Body of pancreas (tissue), 4 donors: ENCODE measurements around the gene SMAD4. TPM values are rescaled to one million over a fixed set of nuclear protein-coding genes. Genes with fewer than 3 reads are reported as not detected.
"Not testable (repeated sequence)": the region's sequence is repeated elsewhere in the genome, so short reads cannot be mapped to it uniquely, and the experiment has no call there.

Source experiments
- ATAC-seq: fragments of 150-250 bp; one replicate; pipeline ENCODE4 v1.9.1; 2016
- DNase-seq, 4 donors: peaks; one replicate each; pipeline ENCODE4 v3.0.0-alpha.2; 2019
- H3K27ac ChIP-seq, 4 donors: fragments of 200-600 bp; sonication (generic); 1 replicate in 3 of 4; 2 replicates in 1 of 4; pipeline versions ENCODE4 v1.5.1 to v1.6.1; 2016 to 2019; ENCODE audit warnings: mild to moderate bottlenecking in 1 of 4, mixed read lengths in 1 of 4, moderate library complexity in 1 of 4
- H3K27me3 ChIP-seq, 2 donors: fragments of 200-600 bp; sonication (generic); one replicate each; pipeline ENCODE4 v1.6.0; 2016; ENCODE audit warnings: mild to moderate bottlenecking in 1 of 2
- H3K36me3 ChIP-seq, 2 donors: fragments of 200-600 bp; sonication (generic); replicated peaks in 1 of 2; 2 replicates each; pipeline ENCODE4 v1.5.1; 2016; ENCODE audit warnings: low read depth in 2 of 2; ENCODE audit not compliant: insufficient read depth in 1 of 2
- H3K4me1 ChIP-seq: fragments of 200-600 bp; sonication (generic); one replicate; pipeline ENCODE4 v1.6.0; 2016
- H3K4me3 ChIP-seq, 2 donors: fragments of 200-600 bp; sonication (generic); 1 replicate in 1 of 2; 2 replicates in 1 of 2; pipeline ENCODE4 v1.5.1; 2016 to 2019
- H3K9me3 ChIP-seq, 3 donors: fragments of 200-600 bp; sonication (generic); 1 replicate in 2 of 3; 2 replicates in 1 of 3; pipeline ENCODE4 v1.5.1; 2016
- POLR2A ChIP-seq, 3 donors: fragments of 450-650 bp; IDR thresholded peaks; one replicate each; pipeline ENCODE4 v1.6.1; 2016; ENCODE audit warnings: antibody characterized with exemption in 3 of 3, mild to moderate bottlenecking in 2 of 3
- WGBS, 2 donors: methylation state at CpG; one replicate each; pipeline ENCODE4 v1.1.5; 2017; 5-methylcytosine and 5-hydroxymethylcytosine counted together
- intact Hi-C: fragments of 100-400 bp; cut with DNase I; formaldehyde crosslinking; loops from one replicate; pipeline ENCODE4 v1.15.1; 2023
- total RNA-seq, 2 donors: library from RNA; depleted of rRNA; stranded (reverse); fragments of >200 nt; gene quantifications; one replicate each; pipeline ENCODE4 v1.1.0, GENCODE V29; 2016
- TF ChIP-seq, protein P1 (sequence below), 7 experiments: fragments of 450-650 bp in 4 of 7; fragments of 200-600 bp in 3 of 7; sonication (generic) in 3 of 7; IDR thresholded peaks; one replicate each; pipeline ENCODE4 v1.5.1; 2016 to 2019; ENCODE audit warnings: antibody characterized with exemption in 7 of 7

Gene SMAD4
- total RNA-seq, 2 donors from 2014 or later, result 78.6 to 173 TPM

- TF ChIP-seq, protein P1, sequence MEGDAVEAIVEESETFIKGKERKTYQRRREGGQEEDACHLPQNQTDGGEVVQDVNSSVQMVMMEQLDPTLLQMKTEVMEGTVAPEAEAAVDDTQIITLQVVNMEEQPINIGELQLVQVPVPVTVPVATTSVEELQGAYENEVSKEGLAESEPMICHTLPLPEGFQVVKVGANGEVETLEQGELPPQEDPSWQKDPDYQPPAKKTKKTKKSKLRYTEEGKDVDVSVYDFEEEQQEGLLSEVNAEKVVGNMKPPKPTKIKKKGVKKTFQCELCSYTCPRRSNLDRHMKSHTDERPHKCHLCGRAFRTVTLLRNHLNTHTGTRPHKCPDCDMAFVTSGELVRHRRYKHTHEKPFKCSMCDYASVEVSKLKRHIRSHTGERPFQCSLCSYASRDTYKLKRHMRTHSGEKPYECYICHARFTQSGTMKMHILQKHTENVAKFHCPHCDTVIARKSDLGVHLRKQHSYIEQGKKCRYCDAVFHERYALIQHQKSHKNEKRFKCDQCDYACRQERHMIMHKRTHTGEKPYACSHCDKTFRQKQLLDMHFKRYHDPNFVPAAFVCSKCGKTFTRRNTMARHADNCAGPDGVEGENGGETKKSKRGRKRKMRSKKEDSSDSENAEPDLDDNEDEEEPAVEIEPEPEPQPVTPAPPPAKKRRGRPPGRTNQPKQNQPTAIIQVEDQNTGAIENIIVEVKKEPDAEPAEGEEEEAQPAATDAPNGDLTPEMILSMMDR (IDR thresholded peaks at IDR 0.05), result no peak
- TF ChIP-seq POLR2A (IDR thresholded peaks at IDR 0.05), result no peak
- Histone ChIP-seq H3K36me3 (peaks cover 0 to 2% of the 10 kb centered on the region in 2 donors), H3K27me3 (no peaks in the 10 kb centered on the region), H3K9me3 (no peaks in the 10 kb centered on the region), H3K27ac (peak overlapping the region in 1 of 4 donors; percentile 37), H3K4me3 (no peak overlapping the region), H3K4me1 (peaks cover 22% of the 10 kb centered on the region)
- WGBS, 2 donors, result 82 to 83% methylated on average over 2 of the region's 2 CpGs
- intact Hi-C loops, result no loop called here
- DNase-seq (no peak), ATAC-seq (peak; percentile 55)
These were observed 43.5 kb upstream of the SMAD4 start for GRCh38 chr18:50986360-50987087.

GRCh38 chr18:50987261-50987660 lies 42.8 kb upstream of the SMAD4 start:
- Histone ChIP-seq H3K4me3 (no peak overlapping the region), H3K36me3 (peaks cover 0 to 2% of the 10 kb centered on the region in 2 donors), H3K27me3 (no peaks in the 10 kb centered on the region), H3K9me3 (no peaks in the 10 kb centered on the region), H3K27ac (no peak overlapping the region), H3K4me1 (peaks cover 17% of the 10 kb centered on the region)
- no peak for DNase-seq
- intact Hi-C loops, result no loop called here
- TF ChIP-seq, protein P1 (IDR thresholded peaks at IDR 0.05), result no peak
- WGBS, 2 donors, result 50 to 54% methylated on average over 2 of the region's 2 CpGs
- ATAC-seq, result no peak

DNA sequence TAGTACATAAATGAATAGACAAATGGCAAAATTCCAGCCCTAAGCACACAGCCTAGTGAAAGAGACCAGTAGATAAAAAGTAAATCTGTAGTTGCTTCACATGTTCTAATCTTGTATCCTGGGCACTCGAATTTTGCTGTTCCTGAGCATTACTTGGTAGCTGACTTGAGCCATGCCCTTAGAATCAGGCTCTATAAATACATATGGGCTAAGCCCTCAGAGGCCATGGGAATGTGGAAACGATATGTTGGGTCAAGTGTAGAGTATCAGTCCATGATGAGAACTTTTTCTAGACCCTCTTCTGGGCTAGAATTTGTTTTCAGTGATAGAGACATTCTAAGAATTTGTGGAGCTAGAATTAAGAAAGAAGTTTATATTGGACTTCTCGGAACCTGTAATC lies 40.3 kb upstream of the SMAD4 start:
- Histone ChIP-seq H3K27ac (no peak overlapping the region), H3K9me3 (no peaks in the 10 kb centered on the region), H3K4me1 (peaks cover 11% of the 10 kb centered on the region), H3K4me3 (no peak overlapping the region), H3K36me3 (peaks cover 0 to 2% of the 10 kb centered on the region in 2 donors), H3K27me3 (no peaks in the 10 kb centered on the region)
- ATAC-seq (no peak), DNase-seq (no peak)
- intact Hi-C loops, result no loop called here
- 89 to 92% methylated on average over 3 of the region's 3 CpGs for WGBS, 2 donors
- no peak for TF ChIP-seq POLR2A (IDR thresholded peaks at IDR 0.05)
- TF ChIP-seq, protein P1 (IDR thresholded peaks at IDR 0.05), result no peak

DNA sequence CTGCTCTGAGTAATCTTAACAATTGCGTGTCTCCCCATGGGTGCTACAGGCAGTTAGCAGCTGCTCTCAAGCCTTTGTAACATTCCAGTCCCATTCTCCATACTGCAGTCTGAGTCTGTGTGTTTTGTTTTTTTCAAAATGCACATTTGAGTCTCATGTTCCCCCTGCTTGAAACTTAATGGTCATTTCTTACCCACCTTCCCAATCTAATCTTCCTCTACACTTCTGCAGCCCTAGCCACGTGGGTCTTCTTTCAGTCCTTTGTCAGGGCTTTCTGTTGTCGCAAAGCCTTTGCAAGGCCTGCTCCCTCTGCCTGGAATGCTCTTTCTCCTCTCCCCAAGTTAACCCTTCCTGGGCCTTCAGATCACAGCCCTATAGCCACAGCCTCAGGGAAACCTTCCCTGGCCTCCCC lies 37.7 kb upstream of the SMAD4 start:
- intact Hi-C loops, result no loop called here
- TF ChIP-seq, protein P1 (IDR thresholded peaks at IDR 0.05), result no peak
- no peak for TF ChIP-seq POLR2A (IDR thresholded peaks at IDR 0.05)
- no peaks in the 10 kb centered on the region for H3K36me3 ChIP-seq
- WGBS, 2 donors, result 78 to 90% methylated on average over 3 of the region's 3 CpGs
- H3K27ac ChIP-seq, result no peak overlapping the region
- H3K27me3 ChIP-seq, result no peaks in the 10 kb centered on the region
- no peak for DNase-seq
- no peaks in the 10 kb centered on the region for H3K9me3 ChIP-seq
- no peak for ATAC-seq
- H3K4me3 ChIP-seq, result no peak overlapping the region
- H3K4me1 ChIP-seq, result no peaks in the 10 kb centered on the region

- 82 to 92% methylated on average over 2 of the region's 2 CpGs for WGBS, 2 donors
- intact Hi-C loops, result no loop called here
- TF ChIP-seq, protein P1 (IDR thresholded peaks at IDR 0.05), result no peak
- no peak for TF ChIP-seq POLR2A (IDR thresholded peaks at IDR 0.05)
- no peaks in the 10 kb centered on the region for H3K27me3 ChIP-seq
- no peaks in the 10 kb centered on the region for H3K36me3 ChIP-seq
- H3K27ac ChIP-seq, result no peak overlapping the region
- ATAC-seq, result no peak
- no peak for DNase-seq
- no peaks in the 10 kb centered on the region for H3K9me3 ChIP-seq
- no peak overlapping the region for H3K4me3 ChIP-seq
- no peaks in the 10 kb centered on the region for H3K4me1 ChIP-seq
These were observed 36.0 kb upstream of the SMAD4 start for GRCh38 chr18:50994031-50994430.

GRCh38 chr18:51003174-51003573 lies 26.8 kb upstream of the SMAD4 start:
- H3K36me3 ChIP-seq, H3K4me1 ChIP-seq, H3K27me3 ChIP-seq, intact Hi-C loops, H3K4me3 ChIP-seq, H3K27ac ChIP-seq, ATAC-seq, H3K9me3 ChIP-seq, DNase-seq: not testable (repeated sequence)
- WGBS, 2 donors, result 88 to 90% methylated on average over 2 of the region's 2 CpGs
